MM.1S (cell line): Measurements from ENCODE around the gene RGS6.

Experiments used
- DNase-seq: peaks from one replicate; pipeline ENCODE4 v3.0.0-alpha.2; 2015
- H2AFZ ChIP-seq: fragments of 300-600 bp; sonication (generic); 2 replicates; pipeline ENCODE4 v1.6.0; 2016; ENCODE audit warnings: antibody characterized with exemption, low read length
- H3F3A ChIP-seq: fragments of 300-600 bp; sonication (generic); 2 replicates; pipeline ENCODE4 v1.6.1; 2016; ENCODE audit warnings: mild to moderate bottlenecking, antibody characterized with exemption, low read length, moderate library complexity, mixed read lengths; ENCODE audit not compliant: insufficient read depth
- H3K27ac ChIP-seq: fragments of 300-600 bp; sonication (generic); 2 replicates; pipeline ENCODE4 v1.5.1; 2016; ENCODE audit warnings: mild to moderate bottlenecking, low read length
- H3K27me3 ChIP-seq: fragments of 300-600 bp; sonication (generic); replicated peaks from 2 replicates; pipeline ENCODE4 v1.6.0; 2016; ENCODE audit warnings: low read length; ENCODE audit not compliant: insufficient read depth
- H3K36me3 ChIP-seq: fragments of 300-600 bp; sonication (generic); replicated peaks from 2 replicates; pipeline ENCODE4 v1.6.1; 2016; ENCODE audit warnings: mild to moderate bottlenecking, low read length, mixed read lengths; ENCODE audit not compliant: insufficient read depth
- H3K4me1 ChIP-seq: fragments of 300-600 bp; sonication (generic); 2 replicates; pipeline ENCODE4 v1.6.1; 2016; ENCODE audit warnings: low read length, mixed read lengths
- H3K4me2 ChIP-seq: fragments of 300-600 bp; sonication (generic); 2 replicates; pipeline ENCODE4 v1.6.0; 2016; ENCODE audit warnings: low read depth, low read length
- H3K4me3 ChIP-seq: fragments of 300-600 bp; sonication (generic); 2 replicates; pipeline ENCODE4 v1.5.1; 2016; ENCODE audit warnings: low read length, mixed read lengths
- H3K79me2 ChIP-seq: fragments of 300-600 bp; sonication (generic); 2 replicates; pipeline ENCODE4 v1.6.1; 2016; ENCODE audit warnings: mixed run types, low read length, mixed read lengths
- H3K9ac ChIP-seq: fragments of 300-600 bp; sonication (generic); 2 replicates; pipeline ENCODE4 v1.6.1; 2016; ENCODE audit warnings: low read length, mixed read lengths
- H3K9me2 ChIP-seq: fragments of 300-600 bp; sonication (generic); replicated peaks from 2 replicates; pipeline ENCODE4 v1.6.1; 2016; ENCODE audit warnings: mild to moderate bottlenecking, low read length, mixed read lengths; ENCODE audit not compliant: insufficient read depth
- H3K9me3 ChIP-seq: fragments of 300-600 bp; sonication (generic); replicated peaks from 2 replicates; pipeline ENCODE4 v1.6.1; 2016; ENCODE audit warnings: mild to moderate bottlenecking, low read length, mixed read lengths; ENCODE audit not compliant: insufficient read depth
- H4K20me1 ChIP-seq: fragments of 300-600 bp; sonication (generic); 2 replicates; pipeline ENCODE4 v1.6.1; 2016; ENCODE audit warnings: mild to moderate bottlenecking, low read length, moderate library complexity, mixed read lengths; ENCODE audit not compliant: insufficient read depth
- EZH2 ChIP-seq: fragments of 300-600 bp; sonication (generic); optimal IDR thresholded peaks from 2 replicates; pipeline ENCODE3; 2017; ENCODE audit warnings: low read depth, mild to moderate bottlenecking, antibody characterized with exemption, low read length, mixed read lengths
- EZH2phosphoT487 ChIP-seq: fragments of 300-600 bp; sonication (generic); IDR thresholded peaks from 2 replicates; pipeline ENCODE4 v1.6.1; 2018; ENCODE audit warnings: antibody characterized with exemption, low read length
- TF ChIP-seq, protein P1 (sequence below): fragments of 300-600 bp; sonication (generic); IDR thresholded peaks from 2 replicates; pipeline ENCODE4 v1.5.1; 2016; ENCODE audit warnings: antibody characterized with exemption, low read length, mixed read lengths

Gene RGS6

DNA sequence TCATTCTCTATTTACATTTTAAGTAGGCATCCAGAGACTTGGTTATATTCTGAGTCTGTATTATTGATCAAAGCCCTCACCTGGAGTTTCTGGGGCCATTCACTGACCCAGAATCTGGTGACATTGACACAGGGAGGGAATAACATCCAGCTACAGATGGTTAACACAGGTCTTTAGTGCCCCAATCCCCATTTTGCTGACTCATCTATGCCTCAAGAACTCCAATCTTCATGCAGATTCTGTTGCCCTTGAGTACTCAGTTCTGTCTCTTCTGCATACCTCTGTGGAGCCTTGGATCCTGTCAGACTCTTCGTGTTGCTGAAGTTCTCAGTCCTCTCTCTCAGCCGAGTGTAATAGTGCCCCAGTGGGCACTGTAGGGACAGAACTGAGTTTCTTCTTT, 208.9 kb downstream of the RGS6 start:
- H3F3A ChIP-seq = no peaks in the 10 kb centered on the region
- H3K27me3 ChIP-seq = no peaks in the 10 kb centered on the region
- no peaks in the 10 kb centered on the region for H3K4me1 ChIP-seq
- H3K79me2 ChIP-seq = no peaks in the 10 kb centered on the region
- TF ChIP-seq EZH2 (no peak), EZH2phosphoT487 (no peak)
- TF ChIP-seq, protein P1, sequence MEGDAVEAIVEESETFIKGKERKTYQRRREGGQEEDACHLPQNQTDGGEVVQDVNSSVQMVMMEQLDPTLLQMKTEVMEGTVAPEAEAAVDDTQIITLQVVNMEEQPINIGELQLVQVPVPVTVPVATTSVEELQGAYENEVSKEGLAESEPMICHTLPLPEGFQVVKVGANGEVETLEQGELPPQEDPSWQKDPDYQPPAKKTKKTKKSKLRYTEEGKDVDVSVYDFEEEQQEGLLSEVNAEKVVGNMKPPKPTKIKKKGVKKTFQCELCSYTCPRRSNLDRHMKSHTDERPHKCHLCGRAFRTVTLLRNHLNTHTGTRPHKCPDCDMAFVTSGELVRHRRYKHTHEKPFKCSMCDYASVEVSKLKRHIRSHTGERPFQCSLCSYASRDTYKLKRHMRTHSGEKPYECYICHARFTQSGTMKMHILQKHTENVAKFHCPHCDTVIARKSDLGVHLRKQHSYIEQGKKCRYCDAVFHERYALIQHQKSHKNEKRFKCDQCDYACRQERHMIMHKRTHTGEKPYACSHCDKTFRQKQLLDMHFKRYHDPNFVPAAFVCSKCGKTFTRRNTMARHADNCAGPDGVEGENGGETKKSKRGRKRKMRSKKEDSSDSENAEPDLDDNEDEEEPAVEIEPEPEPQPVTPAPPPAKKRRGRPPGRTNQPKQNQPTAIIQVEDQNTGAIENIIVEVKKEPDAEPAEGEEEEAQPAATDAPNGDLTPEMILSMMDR = no peak
- H3K9me3 ChIP-seq = no peaks in the 10 kb centered on the region
- no peak overlapping the region for H3K27ac ChIP-seq
- H4K20me1 ChIP-seq = no peaks in the 10 kb centered on the region
- H3K4me2 ChIP-seq = no peak overlapping the region
- no peak overlapping the region for H3K9ac ChIP-seq
- H3K36me3 ChIP-seq = no peaks in the 10 kb centered on the region
- H3K4me3 ChIP-seq = no peak overlapping the region
- no peak for DNase-seq
- no peaks in the 10 kb centered on the region for H3K9me2 ChIP-seq
- H2AFZ ChIP-seq = no peak overlapping the region

DNA sequence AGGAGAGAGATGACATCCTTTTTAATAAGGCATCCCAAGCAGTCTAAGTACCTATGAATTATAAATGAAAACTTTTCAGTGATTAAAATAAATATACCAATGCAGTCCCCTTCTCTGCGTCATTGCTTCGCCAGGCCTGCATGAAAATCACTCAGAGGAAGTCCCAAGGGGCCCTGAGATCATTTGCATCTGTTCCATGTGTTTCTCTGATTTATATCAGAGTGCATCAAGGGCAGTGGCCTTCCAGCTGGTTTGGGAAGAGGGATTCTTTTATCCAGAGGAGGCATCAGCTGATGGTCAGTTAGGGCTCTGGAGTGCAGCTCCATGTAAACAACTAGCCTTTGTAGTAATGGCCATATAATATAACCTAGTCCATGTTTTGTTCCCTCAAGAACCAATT, 210.1 kb downstream of the RGS6 start:
- Histone ChIP-seq H3K9me2 (no peaks in the 10 kb centered on the region), H3K27ac (no peak overlapping the region), H3K4me1 (no peaks in the 10 kb centered on the region), H3F3A (no peaks in the 10 kb centered on the region), H3K4me3 (no peak overlapping the region), H4K20me1 (no peaks in the 10 kb centered on the region), H3K27me3 (no peaks in the 10 kb centered on the region), H2AFZ (no peak overlapping the region), H3K9me3 (no peaks in the 10 kb centered on the region), H3K4me2 (no peak overlapping the region), H3K79me2 (no peaks in the 10 kb centered on the region), H3K36me3 (no peaks in the 10 kb centered on the region), H3K9ac (no peak overlapping the region)
- TF ChIP-seq, protein P1 = no peak
- no peak for TF ChIP-seq EZH2phosphoT487
- no peak for TF ChIP-seq EZH2
- no peak for DNase-seq

DNA sequence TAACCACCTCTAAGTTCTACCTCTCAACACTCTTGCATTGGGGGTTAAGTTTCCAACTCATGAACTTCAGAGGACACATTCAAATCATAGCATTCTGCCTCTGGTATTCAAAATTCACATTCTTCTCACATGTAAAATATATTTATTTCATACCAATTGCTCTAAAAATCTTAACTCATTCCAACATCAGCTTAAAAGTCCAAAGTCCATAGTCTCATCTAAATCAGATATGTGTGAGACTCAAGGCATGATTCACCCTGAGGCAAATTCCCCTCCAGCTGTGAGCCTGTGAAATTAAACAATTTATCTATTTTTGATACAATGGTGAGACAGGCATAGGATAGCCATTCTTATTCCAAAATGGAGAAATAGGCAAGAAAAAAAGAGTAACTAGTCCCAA, 214.0 kb downstream of the RGS6 start:
- no peak for TF ChIP-seq EZH2phosphoT487
- TF ChIP-seq, protein P1 = no peak
- no peak for TF ChIP-seq EZH2
- Histone ChIP-seq H4K20me1 (no peaks in the 10 kb centered on the region), H3K9me3 (no peaks in the 10 kb centered on the region), H3K27me3 (no peaks in the 10 kb centered on the region), H3K9ac (no peak overlapping the region), H3K9me2 (no peaks in the 10 kb centered on the region), H3K27ac (no peak overlapping the region), H3K4me1 (no peaks in the 10 kb centered on the region), H2AFZ (no peak overlapping the region), H3K4me3 (no peak overlapping the region), H3K4me2 (no peak overlapping the region), H3K36me3 (no peaks in the 10 kb centered on the region), H3F3A (no peaks in the 10 kb centered on the region), H3K79me2 (no peaks in the 10 kb centered on the region)
- no peak for DNase-seq
